ENCODE measurements around the gene NAALADL2. TPM values are rescaled to one million over a fixed set of nuclear protein-coding genes. Genes with fewer than 3 reads are reported as not detected.
"Not testable (repeated sequence)": the region's sequence is repeated elsewhere in the genome, so short reads cannot be mapped to it uniquely, and the experiment has no call there.

Gene NAALADL2
- total RNA-seq, 2 experiments from 2014 or later: not detected

DNA sequence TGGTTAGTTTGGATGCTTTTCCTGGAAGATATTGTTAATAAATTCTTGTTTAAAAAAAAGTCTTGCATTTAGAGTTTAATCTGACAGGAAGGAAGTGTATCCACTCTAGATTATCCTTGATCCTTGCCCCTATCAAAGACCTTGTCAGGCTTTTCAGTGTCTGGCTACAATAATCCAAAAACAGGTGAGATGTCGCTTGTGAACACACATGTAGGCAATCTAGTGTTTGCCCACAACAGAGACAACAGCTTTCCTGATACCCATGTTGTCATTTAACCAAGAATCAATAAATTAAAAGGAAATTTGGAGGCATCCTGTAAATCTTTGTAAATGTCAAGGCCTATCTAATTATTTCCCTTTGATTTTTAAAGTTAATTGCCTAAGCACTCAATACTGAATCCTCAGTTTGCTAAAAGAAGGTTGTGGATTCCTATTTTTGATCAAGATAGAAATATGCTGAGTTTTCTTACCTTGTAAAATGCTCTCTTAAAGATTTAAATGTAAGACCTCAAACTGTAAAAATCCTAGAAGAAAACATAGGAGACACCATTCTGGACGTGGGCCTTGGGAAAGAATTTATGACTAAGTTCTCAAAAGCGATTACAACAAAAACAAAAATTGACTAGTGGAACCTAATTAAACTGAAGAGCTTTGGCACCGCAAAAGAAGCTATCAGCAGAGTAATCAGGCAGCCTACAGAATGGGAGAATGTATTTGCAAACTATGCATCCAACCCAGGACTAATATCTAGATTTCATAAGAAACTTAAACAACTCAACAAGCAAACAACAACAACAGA lies 207.7 kb downstream of the NAALADL2 start:
- no peak overlapping the region for H3K4me3 Mint-ChIP-seq
- H3K27me3 Mint-ChIP-seq (ENCODE audit: low read depth): no peaks in the 10 kb centered on the region
- H3K36me3 Mint-ChIP-seq (ENCODE audit: low read depth): no peaks in the 10 kb centered on the region
- CTCF ChIA-PET: no interaction called here
- no peak overlapping the region for H3K27ac Mint-ChIP-seq
- peaks cover 3% of the 10 kb centered on the region for H3K9me3 Mint-ChIP-seq
- intact Hi-C loops (cut with micrococcal nuclease): no loop called here
- H3K4me1 Mint-ChIP-seq (ENCODE audit: low read depth): no peaks in the 10 kb centered on the region
- no peak for DNase-seq

DNA sequence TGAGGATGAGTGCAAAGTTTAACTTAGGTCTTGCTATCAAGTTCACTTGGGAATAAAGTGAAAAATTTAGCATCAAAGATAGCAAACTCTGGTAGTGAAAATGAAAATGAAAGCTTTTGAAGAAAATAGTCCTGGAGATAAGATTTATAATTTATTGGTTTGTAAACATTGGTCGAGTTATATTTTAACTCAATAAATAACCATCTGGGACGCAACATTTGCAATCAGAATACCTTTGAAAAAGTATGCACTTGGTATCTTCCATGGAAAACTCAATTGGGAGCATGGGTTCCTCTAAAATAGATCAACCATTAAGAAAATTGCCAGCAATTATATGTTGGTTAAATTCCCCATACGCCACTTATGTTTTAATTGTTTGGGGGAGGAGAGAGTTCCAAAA lies 209.5 kb downstream of the NAALADL2 start:
- CTCF ChIA-PET: no interaction called here
- Mint-ChIP-seq H3K27me3 (ENCODE audit: low read depth) (no peaks in the 10 kb centered on the region), H3K27ac (no peak overlapping the region), H3K4me1 (ENCODE audit: low read depth) (no peaks in the 10 kb centered on the region), H3K4me3 (no peak overlapping the region), H3K36me3 (ENCODE audit: low read depth) (no peaks in the 10 kb centered on the region), H3K9me3 (peaks cover 3% of the 10 kb centered on the region)
- no peak for DNase-seq
- intact Hi-C loops (cut with micrococcal nuclease): no loop called here

DNA sequence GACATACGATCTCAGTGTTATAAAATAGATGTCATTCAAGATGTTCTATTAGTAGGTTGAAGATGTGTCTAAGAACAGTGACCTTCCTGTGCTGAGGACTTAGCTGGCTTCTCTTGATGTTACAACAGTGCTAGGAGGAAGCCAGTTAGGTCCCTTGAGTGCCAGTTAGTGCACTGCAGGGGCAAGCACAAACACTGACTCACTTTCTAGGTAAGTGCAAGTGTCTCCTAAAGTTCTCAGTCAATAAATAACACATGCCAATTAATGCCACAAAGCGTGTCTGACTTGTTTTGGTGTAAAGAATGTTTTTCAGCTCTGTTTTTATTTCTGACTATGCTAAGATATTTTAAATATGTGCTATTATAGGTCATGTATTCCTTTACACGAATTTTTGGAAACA lies 211.8 kb downstream of the NAALADL2 start:
- H3K36me3 Mint-ChIP-seq (ENCODE audit: low read depth): no peaks in the 10 kb centered on the region
- no peaks in the 10 kb centered on the region for H3K4me1 Mint-ChIP-seq (ENCODE audit: low read depth)
- no peak for DNase-seq
- no peaks in the 10 kb centered on the region for H3K27me3 Mint-ChIP-seq (ENCODE audit: low read depth)
- H3K4me3 Mint-ChIP-seq: no peak overlapping the region
- H3K27ac Mint-ChIP-seq: no peak overlapping the region
- intact Hi-C loops (cut with micrococcal nuclease): no loop called here
- peaks cover 3% of the 10 kb centered on the region for H3K9me3 Mint-ChIP-seq
- CTCF ChIA-PET: no interaction called here

DNA sequence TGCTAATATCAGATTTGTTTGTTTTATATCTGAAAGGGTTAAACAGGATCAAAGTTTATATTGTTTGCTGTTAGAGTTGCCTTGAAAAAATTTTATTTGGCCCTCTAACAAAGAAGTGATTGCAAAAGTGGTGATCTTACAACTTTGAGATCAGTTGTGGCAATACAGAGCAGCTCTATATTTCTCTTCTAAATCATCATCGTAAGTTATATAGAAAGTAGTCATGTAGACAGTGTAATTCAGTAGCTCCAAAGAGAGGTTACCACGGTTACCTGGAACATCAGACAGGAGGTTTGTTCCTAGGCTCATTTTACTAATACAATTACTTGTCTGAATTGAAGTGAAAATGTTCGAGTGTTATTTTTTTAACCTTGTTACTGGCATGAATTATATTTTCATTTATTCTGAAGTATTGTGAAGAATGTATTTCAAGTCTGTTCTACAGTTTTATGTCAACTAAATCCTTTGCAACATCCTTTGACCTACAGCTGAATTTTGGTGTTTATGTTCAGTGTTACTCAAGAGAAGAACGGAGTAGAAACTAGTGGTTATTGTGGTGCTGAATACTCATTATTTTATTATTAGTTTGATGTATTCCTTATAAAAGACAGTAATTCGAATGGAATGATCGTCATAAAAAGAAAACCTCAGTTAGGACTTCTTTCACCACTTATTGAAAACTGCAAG lies 214.2 kb downstream of the NAALADL2 start:
- H3K4me3 Mint-ChIP-seq: no peak overlapping the region
- no peaks in the 10 kb centered on the region for H3K36me3 Mint-ChIP-seq (ENCODE audit: low read depth)
- intact Hi-C loops (cut with micrococcal nuclease): no loop called here
- no peak for DNase-seq
- no peak overlapping the region for H3K27ac Mint-ChIP-seq
- peaks cover 3% of the 10 kb centered on the region for H3K9me3 Mint-ChIP-seq
- CTCF ChIA-PET: no interaction called here
- H3K27me3 Mint-ChIP-seq (ENCODE audit: low read depth): no peaks in the 10 kb centered on the region
- no peaks in the 10 kb centered on the region for H3K4me1 Mint-ChIP-seq (ENCODE audit: low read depth)

DNA sequence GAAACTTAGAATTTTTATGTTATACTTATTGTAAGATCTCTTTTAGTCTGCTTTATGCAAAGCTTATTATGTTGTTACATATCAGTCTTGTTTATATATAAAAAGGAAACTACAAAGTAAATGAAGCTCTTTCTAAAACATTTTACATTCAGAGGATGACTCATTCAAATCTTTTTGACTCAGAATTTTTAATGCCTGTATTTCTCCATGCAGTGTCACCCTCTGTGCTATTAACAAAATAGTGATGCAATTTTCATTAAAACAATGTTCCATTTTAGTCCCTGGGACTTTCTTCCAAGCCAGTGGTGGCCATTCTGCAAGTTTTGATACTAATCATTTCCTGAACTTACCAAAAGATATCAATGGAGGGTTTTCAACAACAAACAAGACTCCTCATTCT lies 216.1 kb downstream of the NAALADL2 start:
- Mint-ChIP-seq H3K4me3 (no peak overlapping the region), H3K36me3 (ENCODE audit: low read depth) (no peaks in the 10 kb centered on the region), H3K27ac (no peak overlapping the region), H3K4me1 (ENCODE audit: low read depth) (no peaks in the 10 kb centered on the region), H3K27me3 (ENCODE audit: low read depth) (no peaks in the 10 kb centered on the region), H3K9me3 (peaks cover 2% of the 10 kb centered on the region)
- CTCF ChIA-PET: no interaction called here
- intact Hi-C loops (cut with micrococcal nuclease): no loop called here
- no peak for DNase-seq

DNA sequence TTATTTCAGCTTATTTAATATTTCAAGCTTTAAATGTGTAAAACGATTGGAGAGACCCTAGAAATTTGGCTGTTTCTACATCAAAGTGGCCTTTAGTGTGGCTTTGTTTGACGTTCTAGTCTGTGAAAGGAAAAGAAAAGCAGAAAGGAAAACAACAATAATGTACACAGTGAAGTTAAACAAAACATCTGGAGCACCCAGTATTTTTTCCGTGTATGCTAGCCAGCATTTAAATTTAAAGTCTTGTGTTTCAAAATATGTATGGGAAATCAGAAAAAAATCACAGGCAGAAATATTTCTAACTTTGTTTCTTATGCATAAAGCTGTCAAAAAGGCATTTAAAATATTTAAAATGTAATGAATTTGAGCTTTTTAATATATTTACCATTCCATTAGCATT lies 218.1 kb downstream of the NAALADL2 start:
- no peaks in the 10 kb centered on the region for H3K27me3 Mint-ChIP-seq (ENCODE audit: low read depth)
- intact Hi-C loops (cut with micrococcal nuclease): no loop called here
- no peak overlapping the region for H3K27ac Mint-ChIP-seq
- DNase-seq: no peak
- no peak overlapping the region for H3K4me3 Mint-ChIP-seq
- no peaks in the 10 kb centered on the region for H3K4me1 Mint-ChIP-seq (ENCODE audit: low read depth)
- CTCF ChIA-PET: no interaction called here
- no peaks in the 10 kb centered on the region for H3K36me3 Mint-ChIP-seq (ENCODE audit: low read depth)
- no peaks in the 10 kb centered on the region for H3K9me3 Mint-ChIP-seq

DNA sequence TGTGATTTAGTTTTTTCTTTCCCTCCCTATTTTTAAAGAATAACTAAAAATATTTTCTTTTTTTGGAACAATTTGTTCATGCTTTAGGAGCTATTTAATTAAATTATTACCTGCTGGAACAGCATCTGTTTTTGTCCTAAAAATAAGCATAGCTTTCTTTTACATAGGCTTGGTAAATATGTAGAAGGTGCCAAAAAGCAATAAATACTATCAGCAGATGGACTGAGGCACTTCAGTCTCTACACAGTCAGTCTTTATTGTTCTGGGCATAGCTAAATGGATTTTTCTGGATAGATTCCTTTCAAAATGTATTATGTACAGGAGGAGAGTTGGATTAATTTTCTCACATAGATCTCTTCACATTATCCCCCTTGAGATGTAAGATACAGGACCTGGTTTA lies 223.5 kb downstream of the NAALADL2 start:
- Mint-ChIP-seq H3K4me1 (ENCODE audit: low read depth) (no peaks in the 10 kb centered on the region), H3K36me3 (ENCODE audit: low read depth) (no peaks in the 10 kb centered on the region), H3K9me3 (no peaks in the 10 kb centered on the region), H3K27me3 (ENCODE audit: low read depth) (no peaks in the 10 kb centered on the region), H3K4me3 (no peak overlapping the region), H3K27ac (no peak overlapping the region)
- intact Hi-C loops (cut with micrococcal nuclease): no loop called here
- CTCF ChIA-PET: no interaction called here
- DNase-seq: no peak

DNA sequence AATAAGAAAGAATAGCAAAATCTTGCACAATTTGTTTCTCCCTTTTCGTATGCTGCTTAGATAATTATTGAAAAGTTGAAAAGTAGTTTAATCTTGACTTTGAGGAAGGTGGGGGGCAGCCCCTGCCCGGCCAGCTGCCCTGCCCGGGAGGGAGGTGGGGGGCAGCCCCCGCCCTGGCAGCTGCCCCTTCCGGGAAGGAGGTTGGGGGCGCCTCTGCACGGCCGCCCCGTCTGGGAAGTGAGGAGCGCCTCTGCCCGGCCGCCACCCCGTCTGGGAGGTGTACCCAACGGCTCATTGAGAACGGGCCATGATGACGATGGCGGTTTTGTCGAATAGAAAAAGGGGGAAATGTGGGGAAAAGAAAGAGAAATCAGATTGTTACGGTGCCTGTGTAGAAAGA lies 228.0 kb downstream of the NAALADL2 start:
- DNase-seq; H3K9me3 Mint-ChIP-seq; H3K4me3 Mint-ChIP-seq; H3K36me3 Mint-ChIP-seq (ENCODE audit: low read depth); H3K27ac Mint-ChIP-seq; CTCF ChIA-PET; H3K27me3 Mint-ChIP-seq (ENCODE audit: low read depth); intact Hi-C loops (cut with micrococcal nuclease); H3K4me1 Mint-ChIP-seq (ENCODE audit: low read depth): not testable (repeated sequence)

DNA sequence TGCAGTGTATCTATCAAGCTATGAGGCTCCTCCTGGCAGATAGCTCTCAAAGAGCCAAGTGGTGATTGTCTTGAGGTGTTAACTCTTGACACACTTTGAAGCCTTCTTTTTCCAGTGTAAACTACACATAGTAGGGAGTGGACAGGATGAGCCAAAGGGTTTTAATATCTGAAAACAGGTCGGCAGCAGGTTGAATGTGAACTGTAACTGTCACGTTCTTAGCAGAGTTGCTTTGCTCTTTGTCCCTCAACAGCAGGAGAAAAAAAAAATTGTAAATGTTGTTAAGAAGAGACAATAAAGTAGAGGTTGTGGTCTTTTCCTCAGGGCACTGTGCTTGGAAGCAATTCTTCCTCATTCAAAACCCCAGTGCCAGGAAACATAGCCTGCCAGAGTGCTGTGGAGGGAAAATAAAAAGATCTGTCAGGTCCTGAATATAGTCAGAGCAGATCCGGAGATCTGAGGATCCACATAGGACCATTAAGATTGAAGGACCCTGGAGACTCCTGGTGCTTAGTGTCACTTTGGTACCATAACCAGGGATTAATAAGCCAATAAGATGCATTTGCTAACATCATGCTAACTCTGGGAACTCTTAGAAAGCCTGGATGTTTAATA lies 229.7 kb downstream of the NAALADL2 start:
- intact Hi-C loops (cut with micrococcal nuclease): no loop called here
- H3K4me3 Mint-ChIP-seq: no peak overlapping the region
- H3K4me1 Mint-ChIP-seq (ENCODE audit: low read depth): no peaks in the 10 kb centered on the region
- DNase-seq: no peak
- H3K27me3 Mint-ChIP-seq (ENCODE audit: low read depth): no peaks in the 10 kb centered on the region
- no peaks in the 10 kb centered on the region for H3K36me3 Mint-ChIP-seq (ENCODE audit: low read depth)
- CTCF ChIA-PET: no interaction called here
- H3K27ac Mint-ChIP-seq: no peak overlapping the region
- no peaks in the 10 kb centered on the region for H3K9me3 Mint-ChIP-seq

DNA sequence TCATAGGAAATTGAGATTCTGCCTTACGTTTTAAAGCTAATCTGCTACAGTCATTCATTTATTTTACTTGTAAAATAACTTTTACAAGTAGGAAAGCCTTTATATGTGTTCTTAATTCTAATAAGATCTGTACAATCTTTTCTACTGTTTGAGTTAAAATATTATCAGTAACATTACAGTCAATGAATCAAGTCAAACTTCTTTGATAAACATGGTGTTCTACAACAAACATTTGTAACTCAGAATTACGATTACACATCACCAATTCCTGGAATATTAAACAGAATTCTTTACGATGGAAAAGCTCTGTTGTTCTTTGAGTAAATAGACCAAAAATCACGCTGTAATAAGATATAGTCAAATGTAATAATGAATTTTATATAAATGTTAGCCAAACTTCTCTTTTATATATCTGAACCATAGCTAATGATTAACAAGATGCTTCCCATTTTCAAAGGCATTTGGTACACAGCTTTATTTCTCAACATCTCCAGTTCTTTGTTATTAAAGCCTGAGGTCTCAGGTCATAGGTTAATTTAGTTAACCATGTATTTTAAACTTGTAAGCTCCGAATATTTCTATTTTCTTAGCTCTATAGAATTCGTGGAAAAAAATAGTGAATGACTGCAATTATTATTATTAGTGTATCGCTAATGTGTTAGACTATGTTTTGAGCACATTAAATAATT lies 232.4 kb downstream of the NAALADL2 start:
- Mint-ChIP-seq H3K27me3 (ENCODE audit: low read depth) (no peaks in the 10 kb centered on the region), H3K27ac (no peak overlapping the region), H3K4me3 (no peak overlapping the region), H3K36me3 (ENCODE audit: low read depth) (no peaks in the 10 kb centered on the region), H3K9me3 (no peaks in the 10 kb centered on the region), H3K4me1 (ENCODE audit: low read depth) (no peaks in the 10 kb centered on the region)
- CTCF ChIA-PET: no interaction called here
- DNase-seq: no peak
- intact Hi-C loops (cut with micrococcal nuclease): no loop called here

DNA sequence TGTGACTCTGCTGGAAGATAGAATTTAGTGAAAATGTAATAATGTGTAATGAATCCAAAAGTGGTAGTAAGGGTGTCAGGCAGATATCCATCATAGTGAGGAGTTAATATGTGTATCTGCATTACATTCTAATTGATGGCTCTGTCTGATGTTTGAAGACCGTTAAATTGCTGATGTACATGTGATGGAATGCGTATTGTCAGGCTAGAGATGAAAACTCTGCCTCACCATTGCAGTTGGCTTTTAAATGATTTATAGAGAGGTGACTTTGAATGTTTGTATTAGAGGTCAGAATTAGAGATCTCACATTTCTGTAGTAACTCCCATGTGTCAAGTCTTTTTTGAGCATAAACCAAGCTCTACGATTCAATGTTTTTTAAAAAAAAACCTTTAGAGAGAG lies 234.6 kb downstream of the NAALADL2 start:
- CTCF ChIA-PET: no interaction called here
- Mint-ChIP-seq H3K27ac (no peak overlapping the region), H3K4me3 (no peak overlapping the region), H3K4me1 (ENCODE audit: low read depth) (no peaks in the 10 kb centered on the region), H3K36me3 (ENCODE audit: low read depth) (no peaks in the 10 kb centered on the region), H3K27me3 (ENCODE audit: low read depth) (no peaks in the 10 kb centered on the region), H3K9me3 (no peaks in the 10 kb centered on the region)
- intact Hi-C loops (cut with micrococcal nuclease): no loop called here
- DNase-seq: no peak

DNA sequence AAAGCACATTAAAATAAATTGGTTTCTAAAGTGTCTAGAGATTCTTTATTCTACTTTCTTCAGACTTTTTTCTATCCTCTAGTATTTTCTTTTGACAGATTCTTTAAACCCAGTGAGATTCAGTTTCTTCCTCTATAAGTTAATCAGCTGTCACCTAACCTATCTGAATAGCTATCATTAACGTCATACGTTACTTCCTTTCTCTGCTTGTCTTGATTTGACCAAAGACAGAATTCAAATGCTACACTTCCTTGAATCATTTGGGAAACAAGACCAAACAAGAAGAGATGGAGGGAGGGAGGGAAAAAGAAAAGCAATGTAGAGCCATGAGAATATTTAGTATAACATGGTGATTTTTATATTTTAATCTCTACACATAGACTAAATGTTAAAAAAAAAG lies 235.2 kb downstream of the NAALADL2 start:
- H3K27ac Mint-ChIP-seq: no peak overlapping the region
- H3K4me3 Mint-ChIP-seq: no peak overlapping the region
- H3K4me1 Mint-ChIP-seq (ENCODE audit: low read depth): no peaks in the 10 kb centered on the region
- H3K27me3 Mint-ChIP-seq (ENCODE audit: low read depth): no peaks in the 10 kb centered on the region
- intact Hi-C loops (cut with micrococcal nuclease): no loop called here
- no peak for DNase-seq
- H3K9me3 Mint-ChIP-seq: no peaks in the 10 kb centered on the region
- CTCF ChIA-PET: no interaction called here
- H3K36me3 Mint-ChIP-seq (ENCODE audit: low read depth): no peaks in the 10 kb centered on the region

Data from activated naive CD4-positive, alpha-beta T cell treated with anti-CD3 and anti-CD28 coated beads for 36 hours (primary cell).